GM12878 (cell line): ENCODE data around the gene ROR2. TPM values are rescaled to one million over a fixed set of nuclear protein-coding genes. Genes with fewer than 3 reads are reported as not detected.

Experiments used
- ATAC-seq: fragments of 200-7000 bp; cut with Tn5 transposase; 3 replicates; pipeline ENCODE4 v1.9.1; 2020; ENCODE audit warnings: mild to moderate bottlenecking, moderate library complexity
- BruUV-seq: library from RNA; stranded (reverse); fragments of 400-500 nt; replicated peaks from 2 replicates; lab custom pipeline; 2021; lab: Mats Ljungman, UMichigan
- CTCF ChIA-PET: fragments of 300-600 bp; sonication (Branson Sonifier 250); formaldehyde crosslinking; extraction: SDS; loops from one replicate; lab custom pipeline; 2021; ENCODE audit warnings: inconsistent platforms; lab: Yijun Ruan, JAX
- POLR2A ChIA-PET: fragments of 350-600 bp; formaldehyde crosslinking; extraction: SDS; loops from one replicate; lab custom pipeline; 2021; ENCODE audit warnings: inconsistent platforms; lab: Charles Lee
- RAD21 ChIA-PET: fragments of 300-600 bp; sonication (Branson Sonifier 250); formaldehyde crosslinking; loops from one replicate; lab custom pipeline; 2023; ENCODE audit warnings: antibody characterized with exemption; ENCODE audit not compliant: unreplicated experiment; lab: Charles Lee
- SMC1A ChIA-PET: fragments of 300-600 bp; sonication (Branson Sonifier 250); formaldehyde crosslinking; loops from one replicate; lab custom pipeline; 2023; ENCODE audit not compliant: unreplicated experiment, uncharacterized antibody; lab: Charles Lee
- DNase-seq: peaks from one replicate; pipeline ENCODE4 v3.0.0-alpha.2; 2011; ENCODE audit warnings: low read depth, low spot score
- FAIRE-seq: peaks from 3 replicates; lab custom pipeline; 2011; peaks lifted over from hg19 to GRCh38; lab: Jason Lieb, UNC
- H2AFZ ChIP-seq: 2 replicates; pipeline ENCODE4 v1.6.0; 2011; ENCODE audit warnings: low read depth, low read length, control low read depth; ENCODE audit not compliant: control insufficient read depth
- H3K27ac ChIP-seq: 2 replicates; pipeline ENCODE4 v1.5.1; 2011; ENCODE audit warnings: control low read depth; ENCODE audit not compliant: control insufficient read depth, insufficient read depth
- H3K27me3 ChIP-seq, 2 experiments: replicated peaks in 1 of 2; 2 replicates each; pipeline versions ENCODE4 v1.6.0 to v1.6.1; 2011; ENCODE audit warnings: low read length in 1 of 2; ENCODE audit not compliant: control insufficient read depth in 2 of 2, insufficient read depth in 2 of 2
- H3K36me3 ChIP-seq, 2 experiments: 2 replicates each; pipeline ENCODE4 v1.5.1; 2011; ENCODE audit warnings: low read length in 1 of 2; ENCODE audit not compliant: control insufficient read depth in 2 of 2, insufficient read depth in 2 of 2
- H3K4me1 ChIP-seq: 2 replicates; pipeline ENCODE4 v1.6.1; 2011; ENCODE audit warnings: mild to moderate bottlenecking, low read length, moderate library complexity, mixed read lengths; ENCODE audit not compliant: control insufficient read depth, insufficient read depth
- H3K4me2 ChIP-seq: 2 replicates; pipeline ENCODE4 v1.6.0; 2011; ENCODE audit warnings: control low read depth; ENCODE audit not compliant: control insufficient read depth, insufficient read depth
- H3K4me3 ChIP-seq: fragments of 200-600 bp; sonication (generic); 2 replicates; pipeline ENCODE4 v1.5.1; 2016
- H3K79me2 ChIP-seq: 2 replicates; pipeline ENCODE4 v1.6.0; 2011; ENCODE audit warnings: low read length; ENCODE audit not compliant: control insufficient read depth, insufficient read depth
- H3K9ac ChIP-seq: 2 replicates; pipeline ENCODE4 v1.8.0; 2011; ENCODE audit warnings: low read length, control low read depth, mixed read lengths; ENCODE audit not compliant: control insufficient read depth, insufficient read depth
- H3K9me3 ChIP-seq: replicated peaks from 3 replicates; pipeline ENCODE4 v1.5.1; 2011; ENCODE audit warnings: mild to moderate bottlenecking, low read length; ENCODE audit not compliant: control insufficient read depth, insufficient read depth
- H4K20me1 ChIP-seq: 2 replicates; pipeline ENCODE4 v1.6.0; 2011; ENCODE audit not compliant: control insufficient read depth, insufficient read depth
- BHLHE40 ChIP-seq, 2 experiments: fragments of 450-650 bp in 1 of 2; IDR thresholded peaks; 2 replicates each; pipeline ENCODE4 v1.6.1; 2011 to 2017; ENCODE audit warnings: low read depth in 2 of 2, borderline replicate concordance in 1 of 2, improper control_type of control experiment in 1 of 2, low read length in 1 of 2, mild to moderate bottlenecking in 1 of 2
- CHD2 ChIP-seq: IDR thresholded peaks from 2 replicates; pipeline ENCODE4 v1.6.1; 2011; ENCODE audit warnings: low read depth, low read length, improper control_type of control experiment, borderline replicate concordance
- CUX1 ChIP-seq: IDR thresholded peaks from 2 replicates; pipeline ENCODE4 v1.6.1; 2012; ENCODE audit warnings: improper control_type of control experiment, low read depth, low read length; ENCODE audit not compliant: insufficient replicate concordance
- DPF2 ChIP-seq: fragments of 450-650 bp; IDR thresholded peaks from 2 replicates; pipeline ENCODE4 v1.6.1; 2017; ENCODE audit warnings: mild to moderate bottlenecking
- IKZF2 ChIP-seq, 2 experiments: fragments of 450-650 bp; IDR thresholded peaks; 2 replicates each; pipeline ENCODE4 v1.6.1; 2017; ENCODE audit warnings: mild to moderate bottlenecking in 2 of 2, moderate library complexity in 2 of 2
- IRF4 ChIP-seq: IDR thresholded peaks from 2 replicates; pipeline ENCODE4 v1.6.1; 2011; ENCODE audit warnings: low read depth, low read length
- IRF5 ChIP-seq: fragments of 450-650 bp; IDR thresholded peaks from 2 replicates; pipeline ENCODE4 v1.6.1; 2017; ENCODE audit warnings: borderline replicate concordance
- KLF5 ChIP-seq: fragments of 450-650 bp; IDR thresholded peaks from 2 replicates; pipeline ENCODE4 v1.6.1; 2014; ENCODE audit warnings: mild to moderate bottlenecking; ENCODE audit not compliant: partially characterized antibody
- MEF2B ChIP-seq: fragments of 450-650 bp; IDR thresholded peaks from 2 replicates; pipeline ENCODE4 v1.6.1; 2018; ENCODE audit warnings: mild to moderate bottlenecking, moderate library complexity; ENCODE audit not compliant: partially characterized antibody, poor library complexity, severe bottlenecking
- NKRF ChIP-seq: fragments of 450-650 bp; conservative IDR thresholded peaks from 2 replicates; pipeline ENCODE4 v1.6.1; 2017; ENCODE audit warnings: mild to moderate bottlenecking, moderate library complexity
- NR2C2 ChIP-seq: IDR thresholded peaks from 2 replicates; pipeline ENCODE4 v1.6.1; 2011; ENCODE audit warnings: borderline replicate concordance, low read depth; ENCODE audit not compliant: control insufficient read depth, insufficient read length
- RAD51 ChIP-seq: fragments of 450-650 bp; IDR thresholded peaks from 2 replicates; pipeline ENCODE4 v1.6.1; 2016; ENCODE audit warnings: moderate library complexity, mild to moderate bottlenecking, inconsistent platforms
- SMARCA5 ChIP-seq: fragments of 450-650 bp; IDR thresholded peaks from 2 replicates; pipeline ENCODE4 v1.6.1; 2017; ENCODE audit warnings: mild to moderate bottlenecking
- STAT1 ChIP-seq: fragments of 450-650 bp; conservative IDR thresholded peaks from 2 replicates; pipeline ENCODE4 v1.6.1; 2014; ENCODE audit warnings: antibody characterized with exemption, mild to moderate bottlenecking
- STAT3 ChIP-seq: IDR thresholded peaks from 2 replicates; pipeline ENCODE4 v1.6.1; 2011; ENCODE audit warnings: low read depth, low read length, improper control_type of control experiment
- USF2 ChIP-seq: IDR thresholded peaks from 2 replicates; pipeline ENCODE4 v1.6.1; 2011; ENCODE audit warnings: low read depth, low read length, improper control_type of control experiment, borderline replicate concordance
- WGBS: methylation state at CpG from one replicate; pipeline ENCODE4 v1.1.6; 2016; ENCODE audit warnings: low lambda C conversion rate; ENCODE audit not compliant: insufficient replicate concordance, insufficient coverage; ENCODE audit errors: missing lambda C conversion rate; 5-methylcytosine and 5-hydroxymethylcytosine counted together
- in situ Hi-C: fragments of 300-500 bp; cut with MboI; formaldehyde crosslinking; loops from 9 replicates; pipeline ENCODE4 v1.14.3; 2018; ENCODE audit warnings: mixed read lengths
- intact Hi-C: fragments of 100-400 bp; cut with micrococcal nuclease; formaldehyde crosslinking; loops from one replicate; pipeline ENCODE4 v1.14.2; 2022; ENCODE audit not compliant: unreplicated experiment
- polyA plus RNA-seq, 11 experiments: library from polyadenylated mRNA; depleted of rRNA in 4 of 11; unstranded in 6 of 11; stranded (reverse) in 5 of 11; fragments of >200 nt; fragmentation: Nextera tagmentation in 4 of 11; fragmentation: Illumina TruSeq in 1 of 11; extraction: Ambion mirVana in 4 of 11; extraction: Trizol in 1 of 11; gene quantifications; 1 replicate in 1 of 11; 2 replicates in 10 of 11; pipeline versions ENCODE4 v1.2.1 to v1.2.3, GENCODE V29; 2011 to 2016; ENCODE audit warnings: inconsistent platforms in 2 of 11, missing spikeins in 2 of 11, low read depth in 1 of 11
- total RNA-seq, 4 experiments: library from RNA; depleted of rRNA in 3 of 4; stranded (reverse); fragments of >200 nt in 3 of 4; fragmentation: Illumina TruSeq in 1 of 4; extraction: Trizol in 1 of 4; gene quantifications; 2 replicates each; pipeline versions ENCODE4 v1.2.1 to v1.2.3, GENCODE V29; 2013 to 2021

ROR2 gene
- total and polyA plus RNA-seq, 10 of the 15 experiments (the other 5 are each of a cell fraction or from before 2014, with no cell fraction given) = 0.03 to 0.05 TPM; not detected in 8

GRCh38 chr9:91547081-91547480 is 402.9 kb downstream of the ROR2 start (continued):
- TF ChIP-seq DPF2 (no peak), IRF5 (no peak), IKZF2 (IDR thresholded peaks at IDR 0.05) (no peak), MEF2B (no peak), STAT1 (no peak), NR2C2 (no peak), STAT3 (no peak), IRF4 (no peak), KLF5 (no peak), NKRF (no peak)

GRCh38 chr9:91546574-91546973 is 403.5 kb downstream of the ROR2 start:
- no peak for FAIRE-seq
- H3K36me3 ChIP-seq = no peaks in the 10 kb centered on the region
- H3K9me3 ChIP-seq = no peaks in the 10 kb centered on the region
- RAD21 ChIA-PET = no interaction called here
- no TSS peak for BruUV-seq
- CTCF ChIA-PET = no interaction called here
- H3K27ac ChIP-seq = no peak overlapping the region
- in situ Hi-C loops (no loop called here), intact Hi-C loops (no loop called here)
- H3K79me2 ChIP-seq = no peaks in the 10 kb centered on the region
- H3K4me1 ChIP-seq = no peaks in the 10 kb centered on the region
- no peak overlapping the region for H3K9ac ChIP-seq
- POLR2A ChIA-PET = no interaction called here
- H3K4me3 ChIP-seq = no peak overlapping the region
- SMC1A ChIA-PET = no interaction called here
- DNase-seq = no peak
- H4K20me1 ChIP-seq = no peaks in the 10 kb centered on the region
- no peak overlapping the region for H2AFZ ChIP-seq
- no peak overlapping the region for H3K4me2 ChIP-seq
- WGBS = 5% methylated on average over 4 of the region's 4 CpGs
- no peaks in the 10 kb centered on the region for H3K27me3 ChIP-seq
- ATAC-seq = no peak
- TF ChIP-seq SMARCA5 = no peak
- TF ChIP-seq BHLHE40 (IDR thresholded peaks at IDR 0.05; ENCODE audit: borderline replicate concordance in 1 of 2, low read depth in 2 of 2, low read length in 1 of 2) = no peak
- no peak for TF ChIP-seq CHD2
- no peak for TF ChIP-seq USF2
- TF ChIP-seq RAD51 = no peak
- no peak for TF ChIP-seq CUX1
